OCI-LY3 (cell line): ENCODE results near the gene TANC1.

Experiments
- CTCF ChIP-seq: fragments of 200-600, 300-600 bp; sonication (generic); IDR thresholded peaks from 2 replicates; pipeline ENCODE4 v1.5.1; 2014; ENCODE audit warnings: antibody characterized with exemption, low read length, low read depth
- EZH2phosphoT487 ChIP-seq: fragments of 200-600 bp; shearing (Covaris generic); IDR thresholded peaks from 2 replicates; pipeline ENCODE4 v1.6.1; 2018; ENCODE audit warnings: antibody characterized with exemption, mixed run types, low read depth

GRCh38 chr2:158993721-158994587 is 25.5 kb downstream of the TANC1 start:
- no peak for TF ChIP-seq EZH2phosphoT487
- no peak for TF ChIP-seq CTCF
